Measurements from ENCODE around the gene BLVRB. TPM values are rescaled to one million over a fixed set of nuclear protein-coding genes. Genes with fewer than 3 reads are reported as not detected.

Gene BLVRB
- total and polyA plus RNA-seq, 2 donors from 2014 or later: 89.9 to 248 TPM

DNA sequence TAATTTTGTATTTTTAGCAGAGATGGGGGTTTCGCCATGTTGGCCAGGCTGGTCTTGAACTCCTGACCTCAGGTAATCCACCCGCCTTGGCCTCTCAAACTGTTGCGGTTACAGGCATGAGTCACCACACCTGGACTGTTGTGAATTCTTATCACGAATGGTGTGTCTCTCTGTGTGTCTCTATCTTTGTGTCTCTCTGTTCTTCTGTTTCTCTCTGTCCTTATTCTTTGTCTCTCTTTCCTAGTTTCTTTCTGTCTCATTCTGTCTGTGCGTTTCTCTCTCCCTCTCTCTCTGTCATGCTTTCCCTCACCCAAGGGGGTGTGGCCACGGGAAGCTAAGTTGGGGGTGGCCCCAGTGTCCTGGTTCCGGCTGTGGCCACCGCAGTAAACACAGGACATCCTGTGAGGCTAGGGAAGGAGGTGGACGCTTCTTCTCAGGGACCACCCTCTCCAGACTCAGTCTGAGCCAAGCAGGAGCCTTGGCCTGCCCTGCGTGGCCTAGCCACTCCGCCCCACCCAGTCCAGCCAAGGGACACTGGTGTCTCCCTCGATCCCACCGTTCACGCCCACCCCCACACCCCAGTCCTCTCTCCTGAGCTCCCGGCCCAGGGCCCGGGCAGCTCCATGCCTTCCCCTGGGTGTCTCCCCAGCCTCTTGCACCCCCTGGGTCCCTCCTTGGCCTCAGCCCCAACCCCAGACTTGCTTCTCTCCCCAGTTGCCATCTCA lies 48.5 kb downstream of the BLVRB start:
- peak overlapping the region in 1 of 3 donors; percentile 43 for H3K9ac ChIP-seq (ENCODE audit: low read length in 3 of 3)
- no peaks in the 10 kb centered on the region for H3K27me3 ChIP-seq (ENCODE audit: control insufficient read depth, insufficient read depth, low read length)
- DNase-seq (peak; percentile 35 to 87 (median 65)), FAIRE-seq (no peak)
- H3K4me1 ChIP-seq (ENCODE audit: control insufficient read depth in 2 of 3, insufficient read depth in 2 of 3, low read depth in 1 of 3, low read length in 3 of 3): peaks cover 3 to 8% (median 5%) of the 10 kb centered on the region in 3 donors
- peak overlapping the region; percentile 88 to 93 for H3K27ac ChIP-seq (ENCODE audit: low read depth in 2 of 2, low read length in 2 of 2)
- H3K4me3 ChIP-seq (ENCODE audit: low read length in 3 of 3): no peak overlapping the region
- TF ChIP-seq, protein P1, sequence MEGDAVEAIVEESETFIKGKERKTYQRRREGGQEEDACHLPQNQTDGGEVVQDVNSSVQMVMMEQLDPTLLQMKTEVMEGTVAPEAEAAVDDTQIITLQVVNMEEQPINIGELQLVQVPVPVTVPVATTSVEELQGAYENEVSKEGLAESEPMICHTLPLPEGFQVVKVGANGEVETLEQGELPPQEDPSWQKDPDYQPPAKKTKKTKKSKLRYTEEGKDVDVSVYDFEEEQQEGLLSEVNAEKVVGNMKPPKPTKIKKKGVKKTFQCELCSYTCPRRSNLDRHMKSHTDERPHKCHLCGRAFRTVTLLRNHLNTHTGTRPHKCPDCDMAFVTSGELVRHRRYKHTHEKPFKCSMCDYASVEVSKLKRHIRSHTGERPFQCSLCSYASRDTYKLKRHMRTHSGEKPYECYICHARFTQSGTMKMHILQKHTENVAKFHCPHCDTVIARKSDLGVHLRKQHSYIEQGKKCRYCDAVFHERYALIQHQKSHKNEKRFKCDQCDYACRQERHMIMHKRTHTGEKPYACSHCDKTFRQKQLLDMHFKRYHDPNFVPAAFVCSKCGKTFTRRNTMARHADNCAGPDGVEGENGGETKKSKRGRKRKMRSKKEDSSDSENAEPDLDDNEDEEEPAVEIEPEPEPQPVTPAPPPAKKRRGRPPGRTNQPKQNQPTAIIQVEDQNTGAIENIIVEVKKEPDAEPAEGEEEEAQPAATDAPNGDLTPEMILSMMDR (IDR thresholded peaks at IDR 0.05; ENCODE audit: borderline replicate concordance, extremely low read depth, insufficient read depth): no peak
- intact Hi-C loops (cut with DNase I): no loop called here
- peaks cover 0 to under 1% (median 0%) of the 10 kb centered on the region in 3 donors for H3K36me3 ChIP-seq (ENCODE audit: control insufficient read depth in 2 of 3, insufficient read depth in 3 of 3, low read length in 3 of 3)
- H3K9me3 ChIP-seq (ENCODE audit: control insufficient read depth in 2 of 3, insufficient read depth in 1 of 3, low read length in 3 of 3): no peaks in the 10 kb centered on the region

DNA sequence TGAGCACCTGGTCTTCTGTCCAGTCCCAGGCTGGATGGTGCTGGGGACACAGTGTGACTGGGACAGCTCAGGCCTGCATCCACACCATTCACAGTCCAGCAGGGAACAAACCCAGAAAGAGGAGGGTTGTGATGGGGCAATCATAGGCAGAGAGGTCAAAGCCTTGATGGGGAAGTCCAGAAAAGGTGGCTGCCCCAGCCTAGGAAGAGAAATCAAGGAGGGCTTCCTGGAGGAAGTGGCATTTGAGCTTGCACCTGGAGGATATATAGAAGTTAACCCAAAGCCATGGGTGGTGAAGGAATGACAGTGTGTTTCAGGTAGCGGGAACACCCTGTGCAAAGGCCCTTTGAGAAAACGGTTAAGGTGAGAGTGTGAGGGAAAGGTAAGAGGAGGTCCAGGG lies 49.8 kb downstream of the BLVRB start:
- intact Hi-C loops (cut with DNase I): no loop called here
- FAIRE-seq: no peak
- Histone ChIP-seq H3K27me3 (ENCODE audit: control insufficient read depth, insufficient read depth, low read length) (no peaks in the 10 kb centered on the region), H3K36me3 (ENCODE audit: control insufficient read depth in 2 of 3, insufficient read depth in 3 of 3, low read length in 3 of 3) (no peaks in the 10 kb centered on the region), H3K27ac (ENCODE audit: low read depth in 2 of 2, low read length in 2 of 2) (no peak overlapping the region), H3K9me3 (ENCODE audit: control insufficient read depth in 2 of 3, insufficient read depth in 1 of 3, low read length in 3 of 3) (no peaks in the 10 kb centered on the region), H3K9ac (ENCODE audit: low read length in 3 of 3) (no peak overlapping the region), H3K4me3 (ENCODE audit: low read length in 3 of 3) (no peak overlapping the region), H3K4me1 (ENCODE audit: control insufficient read depth in 2 of 3, insufficient read depth in 2 of 3, low read depth in 1 of 3, low read length in 3 of 3) (peaks cover 3 to 7% (median 5%) of the 10 kb centered on the region in 3 donors)
- TF ChIP-seq, protein P1 (IDR thresholded peaks at IDR 0.05; ENCODE audit: borderline replicate concordance, extremely low read depth, insufficient read depth): no peak
- DNase-seq: no peak

DNA sequence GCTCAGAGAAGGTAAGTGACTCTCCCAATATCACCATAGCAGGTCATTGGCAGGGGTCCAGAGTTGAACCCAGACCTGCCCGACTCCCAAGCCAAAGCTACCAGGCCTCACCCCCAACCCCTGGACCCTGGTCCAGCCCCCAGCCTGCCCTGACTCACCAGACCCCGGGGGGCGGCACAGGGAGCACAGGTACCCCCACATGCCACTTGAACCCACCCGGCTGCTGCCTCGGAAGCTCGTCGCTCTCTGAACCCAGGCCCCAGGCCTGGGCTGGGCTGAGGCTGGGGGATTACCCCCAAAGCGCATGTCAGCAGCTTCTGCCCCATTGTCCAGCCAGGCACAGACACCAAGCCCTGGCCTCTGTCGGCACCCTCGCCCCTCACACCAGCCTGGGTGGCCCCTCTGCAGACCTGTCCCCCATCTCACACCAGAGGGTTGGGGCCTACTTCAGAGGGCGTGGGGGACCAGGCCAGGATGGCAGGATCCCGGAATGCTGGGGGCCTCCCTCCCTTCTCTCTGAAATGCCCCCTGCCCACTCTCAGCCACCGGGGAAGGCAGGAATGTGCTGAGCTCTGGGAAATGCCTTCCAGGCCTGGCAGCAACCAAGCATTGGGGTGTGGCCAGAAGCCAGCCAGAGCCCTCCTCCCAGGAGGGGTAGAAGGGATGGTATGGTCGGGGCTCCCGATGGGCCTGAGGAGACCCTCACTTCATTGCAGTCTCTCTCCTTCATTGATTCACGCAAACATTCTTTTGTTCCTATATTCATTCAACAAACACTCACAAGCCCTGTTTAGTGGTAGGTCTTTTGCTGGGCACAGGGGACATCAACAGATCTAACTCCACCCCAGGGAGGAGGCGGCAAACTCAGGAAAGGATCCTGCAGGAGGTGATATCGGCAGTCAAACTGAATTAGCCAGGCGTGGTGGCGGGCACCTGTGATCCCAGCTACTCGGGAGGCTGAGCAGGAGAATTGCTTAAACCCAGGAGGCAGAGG lies 50.7 kb downstream of the BLVRB start:
- TF ChIP-seq, protein P1 (IDR thresholded peaks at IDR 0.05; ENCODE audit: borderline replicate concordance, extremely low read depth, insufficient read depth): no peak
- peak overlapping the region in 1 of 3 donors; percentile 34 for H3K9ac ChIP-seq (ENCODE audit: low read length in 3 of 3)
- H3K4me3 ChIP-seq (ENCODE audit: low read length in 3 of 3): no peak overlapping the region
- intact Hi-C loops (cut with DNase I): no loop called here
- no peak for FAIRE-seq
- H3K9me3 ChIP-seq (ENCODE audit: control insufficient read depth in 2 of 3, insufficient read depth in 1 of 3, low read length in 3 of 3): no peaks in the 10 kb centered on the region
- no peaks in the 10 kb centered on the region for H3K36me3 ChIP-seq (ENCODE audit: control insufficient read depth in 2 of 3, insufficient read depth in 3 of 3, low read length in 3 of 3)
- peak in 3 of 5 donors; percentile 36 to 70 (median 55) for DNase-seq
- peak overlapping the region in 1 of 2 donors; percentile 32 for H3K27ac ChIP-seq (ENCODE audit: low read depth in 2 of 2, low read length in 2 of 2)
- no peaks in the 10 kb centered on the region for H3K27me3 ChIP-seq (ENCODE audit: control insufficient read depth, insufficient read depth, low read length)
- H3K4me1 ChIP-seq (ENCODE audit: control insufficient read depth in 2 of 3, insufficient read depth in 2 of 3, low read depth in 1 of 3, low read length in 3 of 3): peaks cover 3 to 7% (median 5%) of the 10 kb centered on the region in 3 donors

Data from kidney (tissue), 14 donors.